ENCODE data around the gene SPATA6.

DNA sequence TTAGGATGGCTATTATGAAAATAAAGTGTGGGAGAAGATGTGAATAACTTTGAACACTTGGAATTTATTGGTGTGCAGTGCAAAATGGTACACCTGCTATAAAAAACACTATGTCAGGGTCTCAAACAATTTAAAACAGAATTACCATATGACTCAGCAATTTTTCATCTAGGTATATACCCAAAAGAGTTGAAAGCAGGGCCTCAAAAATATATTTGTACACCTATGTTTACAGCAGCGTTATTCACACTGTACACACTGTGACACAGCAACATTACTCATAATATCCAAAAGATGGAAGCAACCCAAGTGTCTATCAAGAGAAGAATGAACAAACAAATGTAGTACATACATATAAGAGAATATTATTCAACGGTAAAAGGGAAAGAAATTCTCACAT is 75.8 kb downstream of the SPATA6 start:
- TF ChIP-seq, protein P1, sequence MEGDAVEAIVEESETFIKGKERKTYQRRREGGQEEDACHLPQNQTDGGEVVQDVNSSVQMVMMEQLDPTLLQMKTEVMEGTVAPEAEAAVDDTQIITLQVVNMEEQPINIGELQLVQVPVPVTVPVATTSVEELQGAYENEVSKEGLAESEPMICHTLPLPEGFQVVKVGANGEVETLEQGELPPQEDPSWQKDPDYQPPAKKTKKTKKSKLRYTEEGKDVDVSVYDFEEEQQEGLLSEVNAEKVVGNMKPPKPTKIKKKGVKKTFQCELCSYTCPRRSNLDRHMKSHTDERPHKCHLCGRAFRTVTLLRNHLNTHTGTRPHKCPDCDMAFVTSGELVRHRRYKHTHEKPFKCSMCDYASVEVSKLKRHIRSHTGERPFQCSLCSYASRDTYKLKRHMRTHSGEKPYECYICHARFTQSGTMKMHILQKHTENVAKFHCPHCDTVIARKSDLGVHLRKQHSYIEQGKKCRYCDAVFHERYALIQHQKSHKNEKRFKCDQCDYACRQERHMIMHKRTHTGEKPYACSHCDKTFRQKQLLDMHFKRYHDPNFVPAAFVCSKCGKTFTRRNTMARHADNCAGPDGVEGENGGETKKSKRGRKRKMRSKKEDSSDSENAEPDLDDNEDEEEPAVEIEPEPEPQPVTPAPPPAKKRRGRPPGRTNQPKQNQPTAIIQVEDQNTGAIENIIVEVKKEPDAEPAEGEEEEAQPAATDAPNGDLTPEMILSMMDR (IDR thresholded peaks at IDR 0.05; ENCODE audit: poor library complexity, severe bottlenecking) = no peak
- TF ChIP-seq EZH2 (IDR thresholded peaks at IDR 0.05; ENCODE audit: borderline replicate concordance, insufficient read depth, low read length, poor library complexity, severe bottlenecking) (no peak), MXI1 (conservative IDR thresholded peaks at IDR 0.05; ENCODE audit: poor library complexity, severe bottlenecking) (no peak), EP300 (conservative IDR thresholded peaks at IDR 0.05; ENCODE audit: poor library complexity, severe bottlenecking) (no peak), SMC3 (conservative IDR thresholded peaks at IDR 0.05; ENCODE audit: poor library complexity) (no peak), RAD21 (conservative IDR thresholded peaks at IDR 0.05) (no peak), POLR2AphosphoS5 (IDR thresholded peaks at IDR 0.05) (no peak), TAF1 (IDR thresholded peaks at IDR 0.05; ENCODE audit: low read depth) (no peak)
- TF ChIP-seq, protein P2, sequence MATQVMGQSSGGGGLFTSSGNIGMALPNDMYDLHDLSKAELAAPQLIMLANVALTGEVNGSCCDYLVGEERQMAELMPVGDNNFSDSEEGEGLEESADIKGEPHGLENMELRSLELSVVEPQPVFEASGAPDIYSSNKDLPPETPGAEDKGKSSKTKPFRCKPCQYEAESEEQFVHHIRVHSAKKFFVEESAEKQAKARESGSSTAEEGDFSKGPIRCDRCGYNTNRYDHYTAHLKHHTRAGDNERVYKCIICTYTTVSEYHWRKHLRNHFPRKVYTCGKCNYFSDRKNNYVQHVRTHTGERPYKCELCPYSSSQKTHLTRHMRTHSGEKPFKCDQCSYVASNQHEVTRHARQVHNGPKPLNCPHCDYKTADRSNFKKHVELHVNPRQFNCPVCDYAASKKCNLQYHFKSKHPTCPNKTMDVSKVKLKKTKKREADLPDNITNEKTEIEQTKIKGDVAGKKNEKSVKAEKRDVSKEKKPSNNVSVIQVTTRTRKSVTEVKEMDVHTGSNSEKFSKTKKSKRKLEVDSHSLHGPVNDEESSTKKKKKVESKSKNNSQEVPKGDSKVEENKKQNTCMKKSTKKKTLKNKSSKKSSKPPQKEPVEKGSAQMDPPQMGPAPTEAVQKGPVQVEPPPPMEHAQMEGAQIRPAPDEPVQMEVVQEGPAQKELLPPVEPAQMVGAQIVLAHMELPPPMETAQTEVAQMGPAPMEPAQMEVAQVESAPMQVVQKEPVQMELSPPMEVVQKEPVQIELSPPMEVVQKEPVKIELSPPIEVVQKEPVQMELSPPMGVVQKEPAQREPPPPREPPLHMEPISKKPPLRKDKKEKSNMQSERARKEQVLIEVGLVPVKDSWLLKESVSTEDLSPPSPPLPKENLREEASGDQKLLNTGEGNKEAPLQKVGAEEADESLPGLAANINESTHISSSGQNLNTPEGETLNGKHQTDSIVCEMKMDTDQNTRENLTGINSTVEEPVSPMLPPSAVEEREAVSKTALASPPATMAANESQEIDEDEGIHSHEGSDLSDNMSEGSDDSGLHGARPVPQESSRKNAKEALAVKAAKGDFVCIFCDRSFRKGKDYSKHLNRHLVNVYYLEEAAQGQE (IDR thresholded peaks at IDR 0.05; ENCODE audit: borderline replicate concordance) = no peak

All from neural cell (in vitro differentiated cells).